K562 (cell line): Measurements from ENCODE around the gene USP28. TPM values are rescaled to one million over a fixed set of nuclear protein-coding genes. Genes with fewer than 3 reads are reported as not detected.

Experiments
- ATF1 ChIP-seq, 2 experiments: fragments of 450-650 bp in 1 of 2; IDR thresholded peaks; 2 replicates each; pipeline ENCODE4 v1.6.1; 2016; ENCODE audit warnings: missing compliant biosample characterization in 1 of 2, missing genetic modification characterization in 1 of 2
- ATF2 ChIP-seq: sonication (generic); formaldehyde crosslinking; IDR thresholded peaks from 2 replicates; pipeline ENCODE4 v1.8.1; 2022; ENCODE audit warnings: missing genetic modification reagents
- CUX1 ChIP-seq: fragments of 200-800 bp; sonication (Bioruptor generic); IDR thresholded peaks from 2 replicates; pipeline ENCODE4 v1.6.1; 2016; ENCODE audit warnings: missing genetic modification characterization, missing compliant biosample characterization
- ETV5 ChIP-seq: sonication (generic); formaldehyde crosslinking; IDR thresholded peaks from 2 replicates; pipeline ENCODE4 v1.4.0; 2020; ENCODE audit warnings: low read depth, mild to moderate bottlenecking, missing genetic modification reagents
- EWSR1 ChIP-seq: fragments of 450-650 bp; IDR thresholded peaks from 2 replicates; pipeline ENCODE4 v1.6.1; 2018; ENCODE audit warnings: borderline replicate concordance, mild to moderate bottlenecking, low read depth, moderate library complexity; ENCODE audit not compliant: partially characterized antibody
- FOXJ3 ChIP-seq: sonication (generic); formaldehyde crosslinking; IDR thresholded peaks from 2 replicates; pipeline ENCODE4 v1.4.0; 2020; ENCODE audit warnings: mild to moderate bottlenecking, missing genetic modification reagents
- HMG20A ChIP-seq: fragments of 450-650 bp; formaldehyde crosslinking; conservative IDR thresholded peaks from 2 replicates; pipeline ENCODE4 v1.4.0; 2020; ENCODE audit warnings: mild to moderate bottlenecking, mixed read lengths
- MEIS2 ChIP-seq: fragments of 450-650 bp; IDR thresholded peaks from 2 replicates; pipeline ENCODE4 v1.6.1; 2014; ENCODE audit warnings: mild to moderate bottlenecking; ENCODE audit not compliant: partially characterized antibody
- NR4A1 ChIP-seq, 2 experiments: fragments of 250-450 bp in 1 of 2; fragments of 450-650 bp in 1 of 2; sonication (Bioruptor Pico) in 1 of 2; IDR thresholded peaks; 2 replicates each; pipeline versions ENCODE4 v1.4.0 to v1.6.1; 2016 to 2020; ENCODE audit warnings: mild to moderate bottlenecking in 2 of 2, missing compliant biosample characterization in 1 of 2, missing genetic modification characterization in 1 of 2, moderate library complexity in 1 of 2
- PCBP1 ChIP-seq: fragments of 200-400 bp; formaldehyde crosslinking; IDR thresholded peaks from 2 replicates; pipeline ENCODE4 v1.6.1; 2018; ENCODE audit warnings: mild to moderate bottlenecking, low read depth, low read length; ENCODE audit not compliant: poor library complexity, severe bottlenecking
- TBP ChIP-seq: optimal IDR thresholded peaks from 2 replicates; pipeline ENCODE3; 2011; ENCODE audit warnings: low read depth, low read length, improper control_type of control experiment
- ZBTB49 ChIP-seq: sonication (generic); formaldehyde crosslinking; IDR thresholded peaks from 2 replicates; pipeline ENCODE4 v1.8.0; 2022; ENCODE audit warnings: missing genetic modification reagents, mild to moderate bottlenecking, borderline replicate concordance
- ZC3H8 ChIP-seq: fragments of 450-650 bp; IDR thresholded peaks from 2 replicates; pipeline ENCODE4 v1.6.1; 2017
- ZFP1 ChIP-seq: fragments of 450-650 bp; formaldehyde crosslinking; IDR thresholded peaks from 2 replicates; pipeline ENCODE4 v1.4.0; 2020; ENCODE audit warnings: mild to moderate bottlenecking, mixed read lengths
- ZNF12 ChIP-seq: sonication (generic); formaldehyde crosslinking; IDR thresholded peaks from 2 replicates; pipeline ENCODE4 v1.4.0; 2020; ENCODE audit warnings: mild to moderate bottlenecking, missing genetic modification reagents
- ZNF3 ChIP-seq: fragments of 250-450 bp; sonication (Bioruptor Pico); IDR thresholded peaks from 2 replicates; pipeline ENCODE4 v1.5.0; 2021; ENCODE audit warnings: mild to moderate bottlenecking, moderate library complexity
- ZNF384 ChIP-seq: IDR thresholded peaks from 2 replicates; pipeline ENCODE4 v1.6.1; 2012; ENCODE audit warnings: low read depth, low read length, improper control_type of control experiment
- ZNF561 ChIP-seq: fragments of 450-650 bp; formaldehyde crosslinking; conservative IDR thresholded peaks from 2 replicates; pipeline ENCODE4 v1.4.0; 2020; ENCODE audit warnings: mild to moderate bottlenecking, moderate library complexity
- ZNF785 ChIP-seq: fragments of 250-450 bp; sonication (Bioruptor Pico); IDR thresholded peaks from 2 replicates; pipeline ENCODE4 v1.4.0; 2020; ENCODE audit warnings: mild to moderate bottlenecking
- polyA plus RNA-seq, 8 experiments: library from polyadenylated mRNA; depleted of rRNA in 4 of 8; stranded (reverse) in 5 of 8; unstranded in 3 of 8; fragments of >200 nt; fragmentation: Nextera tagmentation in 2 of 8; fragmentation: Illumina TruSeq in 1 of 8; extraction: Ambion mirVana in 2 of 8; extraction: Trizol in 1 of 8; gene quantifications; 2 replicates each; pipeline versions ENCODE4 v1.2.1 to v1.2.3, GENCODE V29; 2011 to 2014; ENCODE audit warnings: inconsistent platforms in 1 of 8, missing spikeins in 1 of 8
- total RNA-seq, 7 experiments: library from RNA; depleted of rRNA in 6 of 7; stranded (reverse); fragments of >200 nt in 6 of 7; fragmentation: Illumina TruSeq in 2 of 7; extraction: Trizol in 2 of 7; gene quantifications; 2 replicates each; pipeline versions ENCODE4 v1.2.1 to v1.2.3, GENCODE V29; 2011 to 2021; ENCODE audit warnings: low replicate concordance in 1 of 7

Gene USP28
- total and polyA plus RNA-seq, 9 of the 15 experiments (the other 6 are each of a cell fraction or from before 2014, with no cell fraction given): 3.7 to 42.7 (median 20.3) TPM

- TF ChIP-seq NR4A1 (CRISPR knock-in tag; IDR thresholded peaks at IDR 0.05): no peak; the same call in 1 of the 2 replicates
- TF ChIP-seq NR4A1 (tag; IDR thresholded peaks at IDR 0.05): 0 out of 2 replicates have a peak, but pooled peaks have one; percentile 44
- TF ChIP-seq ZNF561 (CRISPR knock-in tag): no peak
- TF ChIP-seq MEIS2: peak; percentile 68
- no peak for TF ChIP-seq EWSR1
- no peak for TF ChIP-seq ZNF785 (CRISPR knock-in tag)
- TF ChIP-seq ZNF12: no peak
- TF ChIP-seq ATF2 (CRISPR knock-in tag): no peak
- TF ChIP-seq ETV5 (CRISPR knock-in tag): 0 out of 2 replicates have a peak, but pooled peaks have one; percentile 19
- no peak for TF ChIP-seq HMG20A (CRISPR knock-in tag)
- no peak for TF ChIP-seq ZNF384
- no peak for TF ChIP-seq ATF1 (CRISPR knock-in tag; IDR thresholded peaks at IDR 0.05)
- peak; percentile 53 for TF ChIP-seq ATF1 (tag; IDR thresholded peaks at IDR 0.05)
- no peak for TF ChIP-seq PCBP1
- no peak for TF ChIP-seq FOXJ3
- TF ChIP-seq CUX1: no peak
- no peak for TF ChIP-seq ZFP1 (CRISPR knock-in tag)
- no peak for TF ChIP-seq ZC3H8
- no peak for TF ChIP-seq ZNF3 (CRISPR knock-in tag)
- no peak for TF ChIP-seq ZBTB49 (CRISPR knock-in tag)
- TF ChIP-seq TBP: peak; percentile 89
Observed at GRCh38 chr11:113875234-113876073, at the start of gene USP28 (continued).
